DND-41 (cell line): Measurements from ENCODE around the gene NFX1.

Source experiments
- CTCF ChIP-seq: IDR thresholded peaks from 2 replicates; pipeline ENCODE4 v1.5.1; 2012; ENCODE audit warnings: borderline replicate concordance, low read length, moderate library complexity, mild to moderate bottlenecking; ENCODE audit not compliant: poor library complexity, severe bottlenecking; ENCODE audit errors: extremely low read depth
- EZH2 ChIP-seq: IDR thresholded peaks from 3 replicates; pipeline ENCODE4 v1.6.1; 2012; ENCODE audit warnings: borderline replicate concordance, low read depth, mild to moderate bottlenecking, moderate library complexity, low read length, inconsistent platforms; ENCODE audit not compliant: severe bottlenecking

GRCh38 chr9:33291031-33291397, 698 bp downstream of the NFX1 start:
- no peak for TF ChIP-seq EZH2
- TF ChIP-seq CTCF, result peak; percentile 3
